GM10266 (cell line): ENCODE results near the gene PRKAG3.

Experiments
- DNase-seq: peaks from one replicate; pipeline ENCODE4 v3.0.0; 2012; ENCODE audit errors: extremely low spot score
- CTCF ChIP-seq: IDR thresholded peaks from 2 replicates; pipeline ENCODE4 v1.5.1; 2012; ENCODE audit warnings: mild to moderate bottlenecking, low read depth; ENCODE audit not compliant: control insufficient read depth, insufficient read depth; ENCODE audit errors: missing control alignments

The PRKAG3 gene

GRCh38 chr2:218828477-218828778 lies 3.2 kb downstream of the PRKAG3 start:
- TF ChIP-seq CTCF = no peak
- no peak for DNase-seq

DNA sequence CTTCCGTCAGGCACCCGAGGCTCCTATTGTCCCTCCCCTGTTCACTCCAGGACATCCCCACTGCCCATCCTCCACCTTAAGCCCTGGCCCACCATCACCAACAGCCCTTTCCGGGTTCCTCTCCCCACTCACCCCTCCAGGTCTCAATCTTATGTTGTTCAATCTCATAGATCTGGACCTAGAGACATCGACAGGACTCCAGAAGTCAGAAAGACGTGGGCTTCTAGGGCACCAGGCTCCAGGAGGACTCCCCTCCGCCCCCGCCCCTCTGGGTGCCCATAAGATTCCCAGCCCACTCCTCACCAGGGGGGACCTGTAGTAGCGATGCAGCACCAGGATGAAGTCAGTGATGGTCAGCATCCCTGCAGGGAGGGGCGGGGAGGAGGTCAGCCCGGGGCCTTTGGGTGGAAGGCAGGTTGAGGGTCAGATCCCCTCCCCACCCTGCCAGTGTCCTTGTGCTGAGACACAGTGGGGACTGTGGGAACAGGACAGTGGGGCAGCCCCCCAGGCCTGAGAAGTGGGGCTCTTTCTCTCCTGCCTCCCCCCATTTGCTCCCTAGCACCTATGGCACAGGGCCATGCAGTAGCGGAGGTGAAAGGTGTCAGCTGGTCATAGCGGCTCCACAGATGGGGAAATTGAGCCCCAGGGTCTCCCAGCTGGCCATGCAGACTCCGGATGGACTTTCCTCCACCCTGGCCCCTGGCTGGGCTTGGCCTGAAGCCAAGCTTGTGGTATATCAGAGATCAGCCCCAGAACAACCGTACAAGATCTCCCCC lies 3.7 kb downstream of the PRKAG3 start:
- DNase-seq = no peak
- no peak for TF ChIP-seq CTCF

DNA sequence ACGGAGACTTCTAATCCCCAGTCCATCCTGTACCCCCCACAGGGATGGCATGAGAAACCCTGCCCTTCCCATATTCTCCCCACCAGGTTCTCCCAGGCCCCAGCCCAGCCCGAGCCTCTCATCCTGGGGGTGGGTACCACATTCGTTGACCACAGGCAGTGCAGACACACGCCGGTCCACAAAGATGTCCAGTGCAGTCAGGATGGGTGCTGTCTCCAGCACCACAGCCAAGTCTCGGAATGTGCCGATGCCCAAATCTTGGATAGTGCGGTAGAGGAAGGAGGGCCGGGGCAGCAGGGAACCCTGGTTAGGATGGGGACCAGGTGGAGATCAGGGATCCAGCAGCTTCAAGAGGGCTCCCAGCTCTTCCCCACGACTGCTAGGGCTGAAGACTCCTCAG lies 4.8 kb downstream of the PRKAG3 start:
- no peak for TF ChIP-seq CTCF
- DNase-seq = no peak

DNA sequence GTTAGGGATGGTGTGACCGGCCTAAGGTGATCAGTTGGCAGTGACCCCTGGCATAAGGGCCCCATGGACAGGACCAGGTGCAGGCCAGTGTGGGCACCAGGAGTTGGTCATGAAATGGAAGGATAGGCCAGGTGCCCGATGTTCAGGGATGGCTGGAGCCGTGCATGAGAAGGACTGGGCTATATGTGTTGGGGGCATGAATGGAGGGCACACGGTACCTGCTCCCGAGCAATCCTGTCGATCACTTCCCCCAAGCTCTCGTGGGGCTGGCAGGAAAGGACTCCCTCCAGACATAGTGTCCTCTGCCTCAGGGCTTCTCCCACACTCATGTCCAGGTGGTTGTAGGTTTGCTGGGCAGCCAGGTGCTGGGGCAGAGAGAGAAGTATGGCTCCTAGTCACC lies 7.6 kb downstream of the PRKAG3 start:
- DNase-seq = no peak

DNA sequence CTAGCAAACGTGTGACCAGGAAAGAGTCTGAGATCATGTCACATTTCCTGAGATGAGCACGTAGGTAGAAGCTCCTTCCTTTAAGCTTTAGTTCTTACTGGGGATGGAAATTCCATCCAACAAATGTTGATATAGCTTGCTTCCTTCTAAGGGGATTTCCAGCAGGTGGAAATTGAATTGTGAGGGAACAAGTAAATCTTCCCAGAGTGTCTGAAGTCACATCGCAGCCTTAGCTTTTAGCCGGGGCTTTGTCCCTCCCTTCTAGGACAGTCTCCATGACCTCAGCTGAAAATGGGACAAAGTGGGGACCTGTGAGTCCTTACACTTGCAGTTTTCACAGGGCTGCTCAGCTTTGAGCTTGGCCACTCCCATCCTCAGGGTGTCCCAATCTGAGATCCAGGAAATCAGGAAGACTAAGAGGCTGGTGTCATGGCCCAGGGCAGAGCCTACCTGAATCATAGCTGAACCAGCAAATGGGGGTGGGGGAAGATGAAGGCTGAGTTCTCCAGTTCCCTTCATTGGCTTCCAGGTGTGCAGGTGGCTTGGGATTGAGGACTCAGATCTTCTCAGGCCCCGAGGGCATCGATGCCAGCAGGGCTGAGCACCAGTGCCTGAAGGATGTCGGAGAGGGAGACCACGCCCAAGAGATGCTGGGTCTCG lies 8.3 kb downstream of the PRKAG3 start:
- no peak for DNase-seq
- no peak for TF ChIP-seq CTCF

More for the DNA sequence above, 7.6 kb downstream of the PRKAG3 start:
- no peak for TF ChIP-seq CTCF

DNA sequence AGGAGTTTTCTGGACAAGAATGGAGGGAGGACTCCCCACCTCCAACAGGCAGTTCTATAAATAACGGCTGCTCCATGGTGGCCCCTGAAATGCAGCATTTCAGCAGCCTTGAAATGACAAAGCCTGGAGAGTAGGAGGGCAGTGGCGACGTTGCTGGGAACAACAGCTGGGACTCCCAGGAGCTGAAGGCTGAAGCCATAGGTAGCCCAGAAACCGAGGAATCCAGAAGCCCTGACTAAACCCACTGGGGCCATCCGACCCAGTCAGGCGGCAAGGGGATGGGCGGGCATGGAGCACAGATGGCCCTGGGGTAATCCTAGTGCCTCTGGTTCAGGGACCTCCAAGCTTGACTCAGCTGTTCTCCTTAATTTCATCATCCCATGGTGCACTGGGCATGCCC lies 9.0 kb downstream of the PRKAG3 start:
- no peak for DNase-seq
- no peak for TF ChIP-seq CTCF

DNA sequence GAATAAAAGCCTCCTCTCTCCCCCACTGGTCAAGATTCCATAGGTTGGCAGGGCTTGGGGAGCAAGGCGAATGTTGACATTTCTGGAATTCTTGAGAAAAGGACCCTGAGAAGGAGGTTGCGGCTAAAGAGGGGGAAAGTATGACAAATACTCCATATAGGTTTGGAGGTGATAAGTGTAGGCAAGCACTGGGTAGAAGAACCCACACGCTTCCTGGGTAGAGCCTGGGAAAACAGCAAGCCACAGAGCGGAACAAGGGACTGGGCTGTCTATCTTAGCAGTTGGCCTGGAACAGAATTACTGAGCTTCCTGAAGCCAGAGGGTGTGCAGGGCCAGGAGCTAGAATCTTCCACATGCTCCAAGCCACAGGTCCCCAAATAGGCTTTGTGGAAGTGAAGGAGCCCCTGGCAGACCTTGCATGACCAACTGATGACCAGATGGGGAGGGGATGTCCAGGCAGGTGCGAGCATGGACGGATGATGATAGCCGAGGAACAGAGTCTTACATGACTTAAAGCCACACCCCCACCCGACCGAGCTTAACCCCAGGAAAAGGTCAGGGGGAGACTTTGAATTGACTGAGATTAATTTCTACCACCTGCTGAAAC lies 9.9 kb downstream of the PRKAG3 start:
- no peak for TF ChIP-seq CTCF
- no peak for DNase-seq
